Dermis blood vessel endothelial cell (primary cell): ENCODE measurements around the gene NDUFAF5. TPM values are rescaled to one million over a fixed set of nuclear protein-coding genes. Genes with fewer than 3 reads are reported as not detected.

ENCODE experiments used
- total RNA-seq: library from RNA; depleted of rRNA; stranded (reverse); fragments of >200 nt; gene quantifications from 2 replicates; pipeline ENCODE4 v1.2.3, GENCODE V29; 2014

Gene NDUFAF5
- total RNA-seq, 1 donor from 2014 or later, result 17.7 TPM

Other genes starting within 250 kb of the NDUFAF5 start
- gene TASP1, start 146.1 kb upstream of the NDUFAF5 start, total RNA-seq, result 8.2 and 9.7 TPM in 2 replicates
- gene ESF1, start 109 bp upstream of the NDUFAF5 start, total RNA-seq, result 14.0 and 14.3 TPM in 2 replicates
- gene SEL1L2, start 205.6 kb downstream of the NDUFAF5 start, total RNA-seq, result not detected in 2 replicates
- 0.28 and 0.85 TPM in 2 replicates for gene MACROD2, start 210.5 kb downstream of the NDUFAF5 start, total RNA-seq